Colonic mucosa (tissue), 4 donors: ENCODE results near the gene GABBR2. TPM values are rescaled to one million over a fixed set of nuclear protein-coding genes. Genes with fewer than 3 reads are reported as not detected.
"Not testable (repeated sequence)": the region's sequence is repeated elsewhere in the genome, so short reads cannot be mapped to it uniquely, and the experiment has no call there.

Source experiments
- DNase-seq: peaks from one replicate; pipeline ENCODE4 v3.0.0-alpha.2; 2020
- H3K27ac ChIP-seq: fragments of 200-600 bp; one replicate; pipeline ENCODE4 v1.8.0; 2021
- H3K27me3 ChIP-seq: fragments of 200-600 bp; one replicate; pipeline ENCODE4 v1.8.0; 2021
- H3K36me3 ChIP-seq: fragments of 200-600 bp; one replicate; pipeline ENCODE4 v1.8.0; 2021
- H3K4me1 ChIP-seq: fragments of 200-600 bp; one replicate; pipeline ENCODE4 v1.8.0; 2021; ENCODE audit warnings: mild to moderate bottlenecking
- H3K4me3 ChIP-seq: fragments of 200-600 bp; one replicate; pipeline ENCODE4 v1.8.0; 2021
- H3K9ac ChIP-seq, 2 donors: one replicate each; pipeline ENCODE4 v1.7.0; 2013; ENCODE audit warnings: control low read depth in 2 of 2, low read depth in 2 of 2, low read length in 2 of 2
- H3K9me3 ChIP-seq: fragments of 200-600 bp; one replicate; pipeline ENCODE4 v1.8.0; 2021
- CTCF ChIP-seq: fragments of 200-600 bp; IDR thresholded peaks from one replicate; pipeline ENCODE4 v1.8.0; 2022; ENCODE audit warnings: antibody characterized with exemption, mild to moderate bottlenecking
- intact Hi-C: fragments of 100-400 bp; cut with DNase I; formaldehyde crosslinking; loops from one replicate; pipeline ENCODE4 v1.14.1; 2022
- total RNA-seq, 2 donors: library from RNA; stranded (reverse); fragmentation: NEBNext Ultra II Directional in 1 of 2; extraction: Animal tissue kit (Norgen Biotek cat#: 25700) in 1 of 2; gene quantifications; one replicate each; pipeline ENCODE4 v1.2.1, GENCODE V29; 2021
- donor health status: healthy.
- donor health status: DM: no; HTN: no; CAD: no.
- donor health status: DM: no; HTN: no; CAD: no.

Gene GABBR2
- total RNA-seq, 2 donors from 2014 or later: 0.05 TPM; not detected in 1

DNA sequence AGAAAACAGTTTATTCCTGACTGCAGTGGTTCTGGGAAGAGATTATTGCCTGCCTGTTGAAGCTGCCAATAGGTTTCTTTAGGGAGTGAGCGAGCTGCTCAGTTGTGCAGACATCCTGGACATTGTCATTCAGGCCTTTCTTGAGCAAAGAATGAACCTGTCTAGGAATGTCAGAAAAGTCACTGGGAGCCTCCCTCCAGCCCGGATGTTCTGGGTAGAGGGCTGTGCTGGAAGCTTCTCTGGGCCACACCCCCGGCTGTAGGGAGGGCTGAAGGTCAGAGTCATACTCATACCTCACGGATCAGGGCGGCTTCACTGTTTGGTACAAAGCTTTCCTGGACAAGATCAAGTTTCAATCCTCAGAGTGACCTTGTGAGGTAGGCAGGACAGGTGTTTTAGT lies 419.9 kb downstream of the GABBR2 start:
- H3K4me3 ChIP-seq: no peak overlapping the region
- no peaks in the 10 kb centered on the region for H3K36me3 ChIP-seq
- DNase-seq: peak; percentile 61
- H3K4me1 ChIP-seq: no peaks in the 10 kb centered on the region
- intact Hi-C loops: no loop called here
- H3K9ac ChIP-seq: no peak overlapping the region
- H3K9me3 ChIP-seq: no peaks in the 10 kb centered on the region
- no peak for TF ChIP-seq CTCF
- H3K27ac ChIP-seq: no peak overlapping the region
- H3K27me3 ChIP-seq: no peaks in the 10 kb centered on the region

- DNase-seq: no peak
- H3K9ac ChIP-seq: no peak overlapping the region
- H3K4me1 ChIP-seq: no peaks in the 10 kb centered on the region
- TF ChIP-seq CTCF: no peak
- intact Hi-C loops: no loop called here
- no peak overlapping the region for H3K4me3 ChIP-seq
- no peaks in the 10 kb centered on the region for H3K36me3 ChIP-seq
- no peak overlapping the region for H3K27ac ChIP-seq
- no peaks in the 10 kb centered on the region for H3K9me3 ChIP-seq
- H3K27me3 ChIP-seq: no peaks in the 10 kb centered on the region
These were observed 421.4 kb downstream of the GABBR2 start for GRCh38 chr9:98287384-98287783.

DNA sequence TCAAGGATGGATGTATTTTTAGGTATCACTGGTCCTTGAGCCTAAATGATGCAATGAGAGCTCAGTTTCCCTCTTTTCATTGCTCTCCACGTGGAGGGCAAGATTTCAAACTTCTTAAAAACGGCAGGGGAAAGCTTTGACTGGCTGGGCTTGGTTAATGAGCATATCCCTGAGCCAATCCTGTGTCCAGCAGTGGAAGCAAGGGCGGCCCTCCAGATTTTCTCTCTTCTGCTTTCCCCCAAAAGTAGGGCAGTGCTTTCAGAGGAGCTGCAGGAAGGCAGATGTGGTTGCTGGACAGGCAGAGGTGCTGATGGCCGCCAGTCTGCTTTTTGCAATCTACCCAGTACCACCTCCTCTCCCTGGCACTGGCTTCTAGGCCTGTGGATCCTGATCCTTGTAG lies 423.3 kb downstream of the GABBR2 start:
- no peaks in the 10 kb centered on the region for H3K9me3 ChIP-seq
- H3K4me1 ChIP-seq: no peaks in the 10 kb centered on the region
- no peaks in the 10 kb centered on the region for H3K36me3 ChIP-seq
- H3K9ac ChIP-seq: no peak overlapping the region
- no peak for DNase-seq
- H3K4me3 ChIP-seq: no peak overlapping the region
- H3K27me3 ChIP-seq: no peaks in the 10 kb centered on the region
- intact Hi-C loops: no loop called here
- no peak for TF ChIP-seq CTCF
- H3K27ac ChIP-seq: no peak overlapping the region

- Histone ChIP-seq H3K36me3 (no peaks in the 10 kb centered on the region), H3K9me3 (no peaks in the 10 kb centered on the region), H3K9ac (no peak overlapping the region), H3K27ac (no peak overlapping the region), H3K4me3 (no peak overlapping the region), H3K4me1 (no peaks in the 10 kb centered on the region), H3K27me3 (no peaks in the 10 kb centered on the region)
- TF ChIP-seq CTCF: no peak
- intact Hi-C loops: no loop called here
- no peak for DNase-seq
These were observed 424.0 kb downstream of the GABBR2 start for GRCh38 chr9:98284754-98285153.

GRCh38 chr9:98283143-98283542 lies 425.6 kb downstream of the GABBR2 start:
- H3K4me3 ChIP-seq, H3K9me3 ChIP-seq, intact Hi-C loops, H3K27ac ChIP-seq, H3K27me3 ChIP-seq, H3K4me1 ChIP-seq, H3K9ac ChIP-seq, H3K36me3 ChIP-seq, DNase-seq: not testable (repeated sequence)

DNA sequence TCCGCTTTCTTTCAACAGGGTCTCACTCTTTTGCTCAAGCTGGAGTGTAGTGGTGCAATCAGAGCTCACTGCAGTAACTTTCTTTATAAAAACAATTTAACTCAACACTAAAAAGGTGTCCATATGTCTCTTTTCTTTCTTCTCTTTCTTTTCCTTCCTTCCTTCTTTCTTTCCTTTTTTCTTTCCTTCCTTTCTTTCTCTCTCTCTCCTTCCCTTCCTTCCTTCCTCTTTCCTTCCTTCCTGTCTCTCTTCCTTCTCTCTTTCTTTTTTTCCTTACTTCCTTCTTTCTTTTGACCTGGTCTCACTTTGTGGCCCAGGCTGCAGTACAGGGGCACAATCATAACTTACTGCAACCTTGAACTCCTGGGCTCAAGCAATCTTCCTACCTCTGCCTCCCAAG lies 427.5 kb downstream of the GABBR2 start:
- no peaks in the 10 kb centered on the region for H3K27me3 ChIP-seq
- no peak overlapping the region for H3K27ac ChIP-seq
- no peaks in the 10 kb centered on the region for H3K36me3 ChIP-seq
- H3K9ac ChIP-seq: no peak overlapping the region
- H3K9me3 ChIP-seq: no peaks in the 10 kb centered on the region
- H3K4me1 ChIP-seq: no peaks in the 10 kb centered on the region
- intact Hi-C loops: no loop called here
- no peak for DNase-seq
- no peak overlapping the region for H3K4me3 ChIP-seq
- no peak for TF ChIP-seq CTCF
